ENCODE measurements around the gene STX1A.
"Not testable (repeated sequence)": the region's sequence is repeated elsewhere in the genome, so short reads cannot be mapped to it uniquely, and the experiment has no call there.

Gene STX1A

DNA sequence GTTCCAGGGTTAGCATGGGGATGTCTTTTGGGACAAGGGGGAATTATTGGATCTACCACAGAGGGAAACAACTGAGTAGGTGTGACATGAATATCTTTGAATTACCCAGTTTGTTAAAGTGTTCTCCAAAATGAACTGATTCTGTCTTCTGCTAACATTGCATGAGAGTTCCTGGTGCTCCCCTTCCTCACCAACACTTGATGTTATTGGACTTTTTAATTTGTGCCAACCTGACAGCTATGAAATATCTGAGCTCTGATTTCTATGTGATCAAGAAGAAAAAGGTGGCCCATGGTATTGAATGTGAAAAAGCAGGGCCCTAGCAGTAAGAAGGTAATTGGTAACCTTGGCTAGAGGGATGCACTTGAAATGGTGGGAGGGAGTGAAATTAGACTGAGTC, 56.4 kb downstream of the STX1A start:
- Histone ChIP-seq H3K27ac (ENCODE audit: low read length) (no peak overlapping the region), H3K9me3 (ENCODE audit: control insufficient read depth in 1 of 2, low read length in 2 of 2) (peaks cover 5 to 6% of the 10 kb centered on the region in 2 donors), H3K36me3 (ENCODE audit: control insufficient read depth in 1 of 2, insufficient read depth in 2 of 2, low read length in 2 of 2) (no peaks in the 10 kb centered on the region), H3K27me3 (ENCODE audit: low read depth, low read length) (no peaks in the 10 kb centered on the region), H3K4me1 (ENCODE audit: control insufficient read depth in 1 of 2, insufficient read depth in 2 of 2, low read length in 2 of 2) (peaks cover 0 to 4% of the 10 kb centered on the region in 2 donors), H3K4me3 (ENCODE audit: low read depth in 1 of 2, low read length in 2 of 2) (no peak overlapping the region)

GRCh38 chr7:73660594-73660993, 58.9 kb downstream of the STX1A start:
- not testable (repeated sequence) for H3K27me3 ChIP-seq (ENCODE audit: low read depth, low read length); H3K9me3 ChIP-seq (ENCODE audit: control insufficient read depth in 1 of 2, low read length in 2 of 2); H3K4me1 ChIP-seq (ENCODE audit: control insufficient read depth in 1 of 2, insufficient read depth in 2 of 2, low read length in 2 of 2); H3K27ac ChIP-seq (ENCODE audit: low read length); H3K4me3 ChIP-seq (ENCODE audit: low read depth in 1 of 2, low read length in 2 of 2); H3K36me3 ChIP-seq (ENCODE audit: control insufficient read depth in 1 of 2, insufficient read depth in 2 of 2, low read length in 2 of 2)

DNA sequence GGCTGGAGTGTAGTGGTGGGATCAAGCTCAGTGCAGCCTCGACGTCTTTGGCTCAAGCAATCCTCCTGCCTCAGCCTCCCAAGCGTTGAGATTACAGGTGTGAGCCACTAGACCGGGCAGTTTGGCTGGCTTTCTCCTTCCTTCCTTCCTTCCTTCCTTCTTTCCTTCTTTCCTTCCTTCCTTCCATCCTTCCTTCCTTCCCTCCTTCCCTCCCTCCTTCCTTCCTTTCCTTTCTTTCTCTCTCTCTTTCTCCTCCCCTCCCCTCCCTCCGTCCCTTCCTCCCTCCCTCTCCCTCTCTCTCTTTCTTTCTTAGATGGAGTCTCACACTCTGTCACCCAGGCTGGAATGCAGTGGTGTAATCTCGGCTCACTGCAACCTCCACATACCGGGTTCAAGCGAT, 59.5 kb downstream of the STX1A start:
- no peaks in the 10 kb centered on the region for H3K4me1 ChIP-seq (ENCODE audit: control insufficient read depth in 1 of 2, insufficient read depth in 2 of 2, low read length in 2 of 2)
- H3K27me3 ChIP-seq (ENCODE audit: low read depth, low read length): no peaks in the 10 kb centered on the region
- peaks cover 5 to 6% of the 10 kb centered on the region in 2 donors for H3K9me3 ChIP-seq (ENCODE audit: control insufficient read depth in 1 of 2, low read length in 2 of 2)
- H3K36me3 ChIP-seq (ENCODE audit: control insufficient read depth in 1 of 2, insufficient read depth in 2 of 2, low read length in 2 of 2): no peaks in the 10 kb centered on the region
- no peak overlapping the region for H3K27ac ChIP-seq (ENCODE audit: low read length)
- H3K4me3 ChIP-seq (ENCODE audit: low read depth in 1 of 2, low read length in 2 of 2): no peak overlapping the region

- not testable (repeated sequence) for H3K4me3 ChIP-seq (ENCODE audit: low read depth in 1 of 2, low read length in 2 of 2); H3K4me1 ChIP-seq (ENCODE audit: control insufficient read depth in 1 of 2, insufficient read depth in 2 of 2, low read length in 2 of 2); H3K27ac ChIP-seq (ENCODE audit: low read length); H3K9me3 ChIP-seq (ENCODE audit: control insufficient read depth in 1 of 2, low read length in 2 of 2); H3K36me3 ChIP-seq (ENCODE audit: control insufficient read depth in 1 of 2, insufficient read depth in 2 of 2, low read length in 2 of 2); H3K27me3 ChIP-seq (ENCODE audit: low read depth, low read length)
These were observed 64.2 kb downstream of the STX1A start for GRCh38 chr7:73655309-73655708.

- Histone ChIP-seq H3K4me1 (ENCODE audit: control insufficient read depth in 1 of 2, insufficient read depth in 2 of 2, low read length in 2 of 2) (peaks cover 4 to 5% of the 10 kb centered on the region in 2 donors), H3K9me3 (ENCODE audit: control insufficient read depth in 1 of 2, low read length in 2 of 2) (no peaks in the 10 kb centered on the region), H3K27me3 (ENCODE audit: low read depth, low read length) (peaks cover 11% of the 10 kb centered on the region), H3K4me3 (ENCODE audit: low read depth in 1 of 2, low read length in 2 of 2) (no peak overlapping the region), H3K27ac (ENCODE audit: low read length) (no peak overlapping the region), H3K36me3 (ENCODE audit: control insufficient read depth in 1 of 2, insufficient read depth in 2 of 2, low read length in 2 of 2) (no peaks in the 10 kb centered on the region)
These were observed 66.9 kb downstream of the STX1A start for GRCh38 chr7:73652541-73652949.

DNA sequence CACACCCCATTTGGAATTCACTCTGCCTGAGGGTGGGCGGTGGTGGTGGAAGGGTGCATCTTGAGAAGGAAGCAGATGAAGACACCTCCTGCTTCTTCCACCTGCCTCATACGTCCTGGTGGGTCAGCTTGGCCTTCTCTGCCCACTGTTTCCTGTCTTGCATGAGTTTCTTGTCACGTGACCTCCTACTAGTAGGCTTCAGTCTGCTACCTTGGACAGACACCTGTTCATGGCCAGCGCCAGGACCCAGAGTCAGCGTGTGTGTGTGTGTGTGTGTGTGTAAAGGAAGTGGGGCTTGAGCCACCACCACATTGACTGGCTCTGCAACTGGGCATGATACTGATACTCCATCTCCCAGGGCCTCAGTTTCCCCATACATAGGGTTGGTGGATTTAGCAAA, 68.9 kb downstream of the STX1A start:
- H3K4me3 ChIP-seq (ENCODE audit: low read depth in 1 of 2, low read length in 2 of 2): no peak overlapping the region
- no peaks in the 10 kb centered on the region for H3K36me3 ChIP-seq (ENCODE audit: control insufficient read depth in 1 of 2, insufficient read depth in 2 of 2, low read length in 2 of 2)
- H3K9me3 ChIP-seq (ENCODE audit: control insufficient read depth in 1 of 2, low read length in 2 of 2): no peaks in the 10 kb centered on the region
- H3K27ac ChIP-seq (ENCODE audit: low read length): no peak overlapping the region
- H3K4me1 ChIP-seq (ENCODE audit: control insufficient read depth in 1 of 2, insufficient read depth in 2 of 2, low read length in 2 of 2): peaks cover 4 to 5% of the 10 kb centered on the region in 2 donors
- H3K27me3 ChIP-seq (ENCODE audit: low read depth, low read length): peaks cover 21% of the 10 kb centered on the region

GRCh38 chr7:73649576-73649975, 69.9 kb downstream of the STX1A start:
- Histone ChIP-seq H3K4me1 (ENCODE audit: control insufficient read depth in 1 of 2, insufficient read depth in 2 of 2, low read length in 2 of 2) (peaks cover 4 to 5% of the 10 kb centered on the region in 2 donors), H3K9me3 (ENCODE audit: control insufficient read depth in 1 of 2, low read length in 2 of 2) (no peaks in the 10 kb centered on the region), H3K27ac (ENCODE audit: low read length) (no peak overlapping the region), H3K4me3 (ENCODE audit: low read depth in 1 of 2, low read length in 2 of 2) (no peak overlapping the region), H3K36me3 (ENCODE audit: control insufficient read depth in 1 of 2, insufficient read depth in 2 of 2, low read length in 2 of 2) (no peaks in the 10 kb centered on the region), H3K27me3 (ENCODE audit: low read depth, low read length) (peaks cover 21% of the 10 kb centered on the region)
